Measurements from ENCODE around the gene PROK1. TPM values are rescaled to one million over a fixed set of nuclear protein-coding genes. Genes with fewer than 3 reads are reported as not detected.

Gene PROK1
- total RNA-seq, 2 donors from 2014 or later = 0.17 TPM; not detected in 1

DNA sequence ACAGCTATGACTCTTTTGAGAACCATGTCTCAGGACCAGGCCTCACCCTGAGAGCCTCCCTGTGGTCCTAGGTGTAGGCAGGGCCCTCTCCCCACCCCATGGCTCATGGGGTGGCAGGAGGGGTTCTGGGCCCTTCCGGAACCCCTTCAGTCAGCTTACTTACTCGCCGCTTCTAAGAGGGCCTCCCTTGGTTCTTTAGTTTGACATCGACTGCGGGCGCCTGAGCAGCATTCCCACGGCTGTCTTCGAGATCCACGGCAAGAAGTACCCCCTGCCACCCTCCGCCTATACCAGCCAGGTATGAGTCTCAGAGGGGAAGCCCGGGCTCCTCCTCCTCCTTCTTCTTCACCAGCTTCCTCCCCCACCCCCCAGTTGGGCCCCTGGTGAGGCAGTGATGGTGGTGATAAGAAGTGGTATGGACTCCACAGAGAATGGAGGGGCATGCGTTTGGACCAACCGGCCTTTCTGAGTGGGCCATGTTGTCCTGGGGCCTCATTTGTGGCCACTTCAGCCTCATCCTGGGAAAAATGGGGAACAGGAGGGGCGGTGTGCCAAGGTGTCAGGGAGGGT lies 39.1 kb downstream of the PROK1 start:
- Mint-ChIP-seq H3K4me3 (no peak overlapping the region), H3K27ac (no peak overlapping the region), H3K4me1 (ENCODE audit: low read depth) (no peaks in the 10 kb centered on the region), H3K9me3 (no peaks in the 10 kb centered on the region), H3K36me3 (ENCODE audit: insufficient read depth in 2 of 2) (no peaks in the 10 kb centered on the region), H3K27me3 (ENCODE audit: low read depth) (peaks cover 8% of the 10 kb centered on the region)
- DNase-seq (no peak), ATAC-seq (replicated peaks in 1 of 2) (no peak)

DNA sequence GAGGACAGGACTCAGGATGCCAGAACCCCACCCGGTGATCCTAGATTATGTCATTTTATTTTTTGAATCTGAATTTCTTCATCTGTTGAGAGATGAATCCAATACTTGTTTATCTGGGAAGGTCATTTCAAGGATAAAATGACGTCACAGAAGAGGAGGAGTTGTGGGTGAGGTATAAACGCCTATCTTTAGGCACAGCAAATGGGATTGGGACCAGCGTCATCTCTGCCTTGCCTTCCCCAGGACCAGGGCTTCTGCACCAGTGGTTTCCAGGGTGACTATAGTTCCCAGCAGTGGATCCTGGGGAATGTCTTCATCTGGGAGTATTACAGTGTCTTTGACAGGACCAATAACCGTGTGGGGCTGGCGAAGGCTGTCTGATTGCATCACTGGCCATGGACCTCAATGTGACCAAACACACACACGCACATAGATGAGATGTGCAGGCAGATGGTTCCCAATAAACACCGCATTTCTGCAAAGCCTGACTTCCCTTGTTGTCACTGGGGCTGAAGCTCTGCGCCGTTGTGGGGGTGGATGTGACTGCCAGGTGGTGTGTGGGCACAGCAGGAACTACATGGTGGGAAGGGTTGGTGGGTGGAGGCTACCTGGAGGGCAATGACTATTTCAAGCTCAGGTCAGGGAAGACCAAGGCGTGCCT lies 40.0 kb downstream of the PROK1 start:
- H3K27ac Mint-ChIP-seq = no peak overlapping the region
- H3K4me1 Mint-ChIP-seq (ENCODE audit: low read depth) = no peaks in the 10 kb centered on the region
- ATAC-seq (replicated peaks in 1 of 2) (no peak), DNase-seq (no peak)
- H3K36me3 Mint-ChIP-seq (ENCODE audit: insufficient read depth in 2 of 2) = no peaks in the 10 kb centered on the region
- H3K4me3 Mint-ChIP-seq = no peak overlapping the region
- no peaks in the 10 kb centered on the region for H3K27me3 Mint-ChIP-seq (ENCODE audit: low read depth)
- H3K9me3 Mint-ChIP-seq = no peaks in the 10 kb centered on the region

DNA sequence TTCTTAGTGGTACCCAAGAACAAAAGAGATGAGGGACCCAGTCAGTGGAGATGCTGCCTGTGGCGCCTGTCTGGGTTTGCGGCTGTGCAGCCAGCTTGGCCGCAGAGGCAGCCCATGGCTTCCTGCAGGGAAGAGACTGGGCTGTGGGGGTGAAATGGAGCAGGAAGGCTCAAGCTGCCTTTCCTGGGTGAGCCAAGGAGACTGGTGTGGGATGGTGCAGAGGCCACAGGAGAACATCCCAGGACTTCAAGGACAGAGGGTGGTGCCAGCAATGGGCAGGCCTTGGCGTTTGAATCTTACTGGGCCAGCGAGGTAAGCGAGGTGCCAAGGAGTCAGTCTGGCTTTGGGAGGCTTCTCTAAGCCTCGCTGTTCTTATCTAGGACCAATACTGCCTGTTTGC lies 41.6 kb downstream of the PROK1 start:
- ATAC-seq (replicated peaks in 1 of 2) (no peak), DNase-seq (no peak)
- Mint-ChIP-seq H3K27me3 (ENCODE audit: low read depth) (no peaks in the 10 kb centered on the region), H3K4me1 (ENCODE audit: low read depth) (no peaks in the 10 kb centered on the region), H3K27ac (no peak overlapping the region), H3K4me3 (no peak overlapping the region), H3K36me3 (ENCODE audit: insufficient read depth in 2 of 2) (no peaks in the 10 kb centered on the region), H3K9me3 (no peaks in the 10 kb centered on the region)

DNA sequence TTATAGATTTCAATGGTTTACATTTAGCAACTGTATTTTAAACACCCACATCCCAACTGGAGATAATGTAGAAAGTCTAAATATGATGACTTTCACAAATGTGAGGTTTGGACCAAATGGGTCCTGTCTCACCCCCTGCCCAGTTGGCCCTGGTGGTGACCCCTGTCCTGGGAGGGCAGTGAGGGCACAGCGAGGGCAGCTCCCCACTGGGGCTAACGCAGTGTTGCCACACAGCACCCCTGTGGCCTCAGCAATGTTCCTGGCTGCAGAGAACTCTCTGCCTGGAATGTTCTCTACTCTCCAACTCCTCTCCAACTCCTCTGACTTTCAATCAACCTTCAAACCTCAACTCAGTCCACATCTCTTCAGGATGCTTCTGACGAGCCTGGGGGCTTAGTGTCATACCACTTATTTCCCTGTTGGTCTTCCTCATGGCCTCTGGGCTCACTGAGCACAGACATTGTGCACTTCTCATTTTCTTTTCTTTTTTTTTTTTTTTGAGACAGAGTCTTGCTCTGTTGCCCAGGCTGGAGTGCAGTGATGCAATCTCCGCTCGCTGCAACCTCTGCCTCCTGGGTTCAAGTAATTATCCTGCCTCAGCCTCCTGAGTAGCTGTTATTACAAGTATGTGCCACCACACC lies 42.2 kb downstream of the PROK1 start:
- H3K4me3 Mint-ChIP-seq = no peak overlapping the region

DNA sequence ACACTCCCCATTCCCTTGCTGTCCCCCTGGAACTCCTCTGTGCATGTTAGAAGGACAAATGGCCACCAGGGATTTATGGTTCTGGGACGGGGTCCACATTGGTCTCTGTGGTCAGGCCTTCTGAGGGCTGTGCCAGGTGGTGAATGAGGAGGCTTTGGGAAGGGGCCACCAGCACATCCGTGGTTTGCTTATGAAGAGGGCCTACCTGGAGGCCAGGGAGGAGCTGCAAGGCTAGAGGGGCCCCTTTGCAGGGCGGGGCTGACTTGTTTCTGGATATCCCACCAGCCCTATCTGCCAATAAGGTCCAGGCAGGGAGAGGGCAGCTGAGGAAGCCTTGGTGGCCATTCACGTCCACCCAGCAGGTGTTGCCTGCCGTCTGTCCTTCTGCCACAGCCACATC lies 43.1 kb downstream of the PROK1 start:
- Mint-ChIP-seq H3K27me3 (ENCODE audit: low read depth) (no peaks in the 10 kb centered on the region), H3K4me3 (no peak overlapping the region), H3K4me1 (ENCODE audit: low read depth) (no peaks in the 10 kb centered on the region), H3K36me3 (ENCODE audit: insufficient read depth in 2 of 2) (no peaks in the 10 kb centered on the region), H3K9me3 (no peaks in the 10 kb centered on the region), H3K27ac (no peak overlapping the region)
- no peak for ATAC-seq (replicated peaks in 1 of 2)
- DNase-seq = no peak

More for the DNA sequence above, 42.2 kb downstream of the PROK1 start:
- H3K27ac Mint-ChIP-seq = no peak overlapping the region
- H3K4me1 Mint-ChIP-seq (ENCODE audit: low read depth) = no peaks in the 10 kb centered on the region
- no peaks in the 10 kb centered on the region for H3K27me3 Mint-ChIP-seq (ENCODE audit: low read depth)
- no peaks in the 10 kb centered on the region for H3K9me3 Mint-ChIP-seq
- DNase-seq = no peak
- ATAC-seq (replicated peaks in 1 of 2) = no peak
- H3K36me3 Mint-ChIP-seq (ENCODE audit: insufficient read depth in 2 of 2) = no peaks in the 10 kb centered on the region

DNA sequence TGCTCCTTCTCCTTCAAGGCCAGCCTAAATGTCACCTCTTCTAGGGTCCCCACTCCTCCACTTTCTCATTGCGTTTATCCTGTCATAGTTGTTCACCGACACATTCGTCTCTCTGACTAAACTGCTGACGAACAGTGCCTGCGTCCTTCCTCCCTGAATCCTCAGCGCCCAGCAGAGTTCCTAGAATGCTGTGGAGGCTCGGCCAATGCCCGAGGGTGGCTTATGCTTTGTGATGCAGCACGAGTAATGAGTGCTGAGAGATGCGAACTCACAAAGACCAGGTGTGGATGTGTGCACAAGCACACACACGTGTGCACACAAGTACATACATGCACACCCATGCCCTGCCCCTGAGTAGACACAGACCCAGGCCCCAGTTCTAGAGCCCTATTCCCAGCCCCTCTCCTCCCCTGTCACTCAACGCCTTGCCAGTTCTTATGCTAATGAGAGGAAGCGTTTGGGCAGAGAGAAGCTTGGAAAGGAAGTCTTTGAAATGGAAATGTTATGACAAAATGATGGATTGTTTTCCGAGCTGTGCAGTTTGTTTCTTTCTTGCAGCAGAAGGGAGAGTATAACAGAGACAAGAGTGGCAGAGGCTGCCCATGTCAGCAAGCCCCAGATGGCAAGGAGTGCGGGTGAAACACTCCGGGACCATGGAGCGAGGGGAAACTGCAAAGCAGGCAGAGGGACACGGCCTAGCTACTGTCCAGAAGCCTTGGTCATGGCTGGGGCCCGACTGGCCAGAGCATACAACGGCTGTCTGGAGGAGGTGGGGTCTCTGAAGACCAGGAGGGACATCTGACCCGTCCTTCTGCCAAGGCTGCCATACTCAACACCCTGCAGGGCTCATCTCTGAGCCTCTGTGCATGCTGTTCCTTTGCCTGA lies 43.8 kb downstream of the PROK1 start:
- DNase-seq = no peak
- Mint-ChIP-seq H3K4me3 (no peak overlapping the region), H3K36me3 (ENCODE audit: insufficient read depth in 2 of 2) (no peaks in the 10 kb centered on the region), H3K4me1 (ENCODE audit: low read depth) (no peaks in the 10 kb centered on the region), H3K27me3 (ENCODE audit: low read depth) (no peaks in the 10 kb centered on the region), H3K27ac (no peak overlapping the region), H3K9me3 (no peaks in the 10 kb centered on the region)
- ATAC-seq (replicated peaks in 1 of 2) = no peak

DNA sequence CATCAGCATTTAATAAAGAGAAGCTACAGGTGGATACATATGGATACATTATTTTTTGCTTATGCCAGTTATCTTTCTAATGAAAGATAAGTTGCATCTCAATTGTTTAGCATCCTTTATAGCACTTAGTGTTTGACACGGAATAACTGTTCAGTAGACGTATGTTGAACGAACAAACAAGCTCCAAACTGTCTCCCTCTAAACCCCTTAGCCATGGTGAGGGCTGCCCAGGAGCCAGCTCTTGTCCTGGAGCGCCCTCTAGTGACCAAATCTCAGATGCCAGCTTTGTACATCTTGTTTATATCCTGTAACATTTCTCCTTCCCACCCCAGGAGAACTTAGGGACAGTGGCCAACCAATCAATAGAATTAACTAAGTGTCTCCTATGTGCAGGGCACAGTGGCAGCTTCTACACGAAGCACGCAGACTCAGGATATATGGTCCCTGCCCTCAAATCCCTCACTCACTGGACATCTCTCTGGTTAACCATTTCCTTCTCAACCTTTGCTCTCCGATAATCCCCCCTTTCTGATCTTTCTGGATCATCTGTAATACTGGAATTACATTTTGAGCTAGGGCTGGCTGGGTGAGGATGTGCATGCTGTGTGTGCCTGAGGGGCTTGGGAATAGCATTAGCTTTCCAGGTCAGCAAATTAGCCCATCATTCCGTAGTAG lies 45.1 kb downstream of the PROK1 start:
- ATAC-seq (replicated peaks in 1 of 2) = peak; percentile 88 to 89
- H3K4me1 Mint-ChIP-seq (ENCODE audit: low read depth) = no peaks in the 10 kb centered on the region
- H3K27me3 Mint-ChIP-seq (ENCODE audit: low read depth) = no peaks in the 10 kb centered on the region
- no peak overlapping the region for H3K27ac Mint-ChIP-seq
- no peaks in the 10 kb centered on the region for H3K36me3 Mint-ChIP-seq (ENCODE audit: insufficient read depth in 2 of 2)
- H3K9me3 Mint-ChIP-seq = no peaks in the 10 kb centered on the region
- no peak overlapping the region for H3K4me3 Mint-ChIP-seq
- peak; percentile 81 to 83 for DNase-seq

DNA sequence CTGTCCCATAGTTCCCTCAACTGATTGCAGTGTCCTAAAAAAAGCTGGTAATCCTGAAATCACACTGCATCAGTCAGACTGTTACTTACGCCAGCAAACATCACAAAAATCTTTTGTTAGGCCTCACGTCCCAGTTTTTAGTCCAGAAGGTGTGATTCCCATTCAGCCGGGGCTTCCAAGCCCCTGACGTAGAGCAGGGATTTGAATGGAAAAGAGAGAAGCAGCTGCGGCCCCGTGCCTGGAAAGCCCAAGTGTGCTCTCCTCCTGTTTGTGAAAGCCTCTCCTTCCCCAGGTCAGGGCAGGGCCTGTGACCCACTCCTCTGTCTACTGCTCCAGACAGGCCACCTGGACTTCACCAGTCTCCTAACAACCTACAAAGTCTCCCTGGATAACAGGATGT lies 47.3 kb downstream of the PROK1 start:
- ATAC-seq (replicated peaks in 1 of 2) (no peak), DNase-seq (no peak)
- Mint-ChIP-seq H3K4me1 (ENCODE audit: low read depth) (no peaks in the 10 kb centered on the region), H3K27me3 (ENCODE audit: low read depth) (peaks cover 13% of the 10 kb centered on the region), H3K36me3 (ENCODE audit: insufficient read depth in 2 of 2) (no peaks in the 10 kb centered on the region), H3K4me3 (no peak overlapping the region), H3K9me3 (no peaks in the 10 kb centered on the region), H3K27ac (no peak overlapping the region)

DNA sequence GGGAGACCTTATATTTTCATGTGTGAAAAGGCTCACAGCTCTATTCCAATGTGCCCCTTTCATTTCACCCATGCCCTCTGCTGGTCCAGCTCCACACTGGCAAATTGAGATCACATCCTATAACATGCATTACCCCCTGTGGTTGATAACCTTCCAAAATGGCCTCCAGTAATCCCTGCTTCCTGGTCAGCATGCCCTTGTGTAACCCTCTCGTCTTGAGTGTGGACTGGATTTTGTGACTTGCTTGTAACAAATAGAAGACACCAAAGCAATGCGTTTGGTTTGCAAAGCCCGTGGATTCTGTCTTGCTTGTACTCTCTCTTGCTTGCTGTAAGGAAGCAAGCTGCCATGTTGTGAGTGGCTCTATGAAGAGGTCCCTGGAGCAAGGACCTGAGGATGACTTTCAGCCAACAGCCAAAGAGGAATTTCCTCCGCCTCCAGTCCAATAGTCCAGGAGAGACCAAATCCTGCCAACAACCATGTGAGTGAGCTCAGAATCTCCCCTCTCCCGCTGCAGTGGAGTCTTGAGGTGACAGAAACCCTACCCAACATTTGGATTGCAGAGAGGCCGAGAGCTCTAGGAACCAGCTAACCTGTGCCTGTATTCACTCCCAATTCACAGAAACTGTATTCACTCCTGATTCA lies 50.7 kb downstream of the PROK1 start:
- no peak for ATAC-seq (replicated peaks in 1 of 2)
- H3K27ac Mint-ChIP-seq = no peak overlapping the region
- H3K36me3 Mint-ChIP-seq (ENCODE audit: insufficient read depth in 2 of 2) = no peaks in the 10 kb centered on the region
- no peak overlapping the region for H3K4me3 Mint-ChIP-seq
- no peak for DNase-seq
- H3K4me1 Mint-ChIP-seq (ENCODE audit: low read depth) = no peaks in the 10 kb centered on the region
- peaks cover 13% of the 10 kb centered on the region for H3K27me3 Mint-ChIP-seq (ENCODE audit: low read depth)
- H3K9me3 Mint-ChIP-seq = no peaks in the 10 kb centered on the region

DNA sequence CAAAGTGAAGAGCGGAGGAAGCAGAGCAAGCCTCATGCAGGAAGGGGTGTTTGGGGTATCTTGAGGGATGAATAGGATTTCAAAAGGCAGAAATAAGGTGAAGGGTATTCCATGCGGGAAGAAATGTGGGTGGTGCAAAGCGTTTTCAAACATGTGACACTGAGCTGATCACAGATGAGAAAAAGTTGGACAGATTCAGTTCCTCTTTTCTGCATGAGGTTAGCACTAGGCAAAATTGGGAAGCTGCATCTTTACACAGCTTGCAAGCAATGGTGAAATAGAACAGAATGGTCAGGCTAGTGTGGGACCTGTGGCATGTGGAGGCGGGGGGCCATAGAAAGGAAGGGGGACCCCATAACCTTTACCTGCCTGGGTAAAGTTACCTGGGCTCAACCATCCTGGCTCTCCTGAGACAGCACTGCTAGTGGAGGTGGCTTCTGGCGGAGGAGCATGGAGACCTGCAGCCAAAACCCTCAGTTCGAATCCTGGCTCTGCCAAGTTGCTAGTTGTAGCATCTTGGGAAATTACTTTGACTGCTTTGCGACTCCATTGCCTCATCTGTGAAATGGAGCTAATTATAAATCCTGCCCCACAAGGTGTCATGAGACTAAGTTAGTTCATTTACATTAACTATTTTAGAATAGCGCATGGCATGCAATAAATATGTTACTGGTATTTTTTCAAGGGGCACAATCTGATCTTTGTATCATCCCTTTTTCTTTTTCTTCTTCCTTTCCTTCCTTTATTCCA lies 51.6 kb downstream of the PROK1 start:
- Mint-ChIP-seq H3K4me1 (ENCODE audit: low read depth) (no peaks in the 10 kb centered on the region), H3K9me3 (no peaks in the 10 kb centered on the region), H3K4me3 (no peak overlapping the region), H3K27me3 (ENCODE audit: low read depth) (peaks cover 18% of the 10 kb centered on the region), H3K36me3 (ENCODE audit: insufficient read depth in 2 of 2) (no peaks in the 10 kb centered on the region), H3K27ac (no peak overlapping the region)
- DNase-seq (no peak), ATAC-seq (replicated peaks in 1 of 2) (no peak)

DNA sequence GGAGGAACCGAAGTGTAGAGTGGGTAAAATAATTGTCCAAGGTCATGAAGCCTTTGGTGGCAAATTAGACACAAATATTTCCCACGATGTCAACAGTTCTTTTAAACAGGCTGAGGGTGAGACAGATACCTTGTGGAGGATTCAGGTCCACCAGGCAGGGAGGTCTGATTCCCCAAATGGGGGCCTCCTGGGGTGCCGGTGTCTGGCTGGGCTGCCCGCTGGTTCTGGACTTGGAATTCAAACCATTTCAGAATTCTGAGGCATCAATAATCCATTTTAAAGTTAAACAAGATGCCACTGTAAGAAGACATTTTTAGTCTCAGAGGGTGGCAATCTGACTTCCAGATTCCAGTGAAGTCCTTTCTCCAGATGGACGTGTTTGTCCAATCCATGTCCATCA lies 52.5 kb downstream of the PROK1 start:
- no peak for DNase-seq
- Mint-ChIP-seq H3K4me3 (no peak overlapping the region), H3K27ac (no peak overlapping the region), H3K4me1 (ENCODE audit: low read depth) (no peaks in the 10 kb centered on the region), H3K27me3 (ENCODE audit: low read depth) (peaks cover 27% of the 10 kb centered on the region), H3K36me3 (ENCODE audit: insufficient read depth in 2 of 2) (no peaks in the 10 kb centered on the region), H3K9me3 (no peaks in the 10 kb centered on the region)
- no peak for ATAC-seq (replicated peaks in 1 of 2)

DNA sequence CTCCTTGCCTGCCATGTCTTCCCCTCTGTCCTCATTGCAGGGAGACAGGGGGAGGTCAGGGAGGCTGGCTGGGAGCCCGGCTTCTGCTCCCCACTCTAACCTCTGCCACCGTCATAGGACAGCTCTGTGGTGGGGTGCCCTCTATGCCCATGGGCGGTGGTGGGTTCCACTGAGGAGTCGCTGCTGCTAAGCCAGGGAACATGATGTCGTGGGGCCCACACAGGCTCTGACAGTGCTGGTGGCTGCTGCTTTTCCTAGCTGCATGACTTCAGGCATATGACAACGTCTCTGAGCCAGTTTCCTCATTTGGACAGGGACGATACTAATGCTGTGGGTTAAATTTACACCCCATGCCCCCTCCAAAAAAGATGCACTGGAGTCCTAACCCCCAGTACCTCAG lies 53.3 kb downstream of the PROK1 start:
- Mint-ChIP-seq H3K4me1 (ENCODE audit: low read depth) (no peaks in the 10 kb centered on the region), H3K9me3 (no peaks in the 10 kb centered on the region), H3K4me3 (no peak overlapping the region), H3K27ac (no peak overlapping the region), H3K36me3 (ENCODE audit: insufficient read depth in 2 of 2) (no peaks in the 10 kb centered on the region), H3K27me3 (ENCODE audit: low read depth) (peaks cover 30% of the 10 kb centered on the region)
- ATAC-seq (replicated peaks in 1 of 2) (no peak), DNase-seq (no peak)
